Activated CD4-positive, alpha-beta T cell treated with anti-CD3 and anti-CD28 coated beads for 36 hours (primary cell): ENCODE results near the gene EPHA3. TPM values are rescaled to one million over a fixed set of nuclear protein-coding genes. Genes with fewer than 3 reads are reported as not detected.

Source experiments
- ATAC-seq: fragments of 200-7000 bp; cut with Tn5 transposase; one replicate; pipeline ENCODE4 v1.10.0; 2021; ENCODE audit warnings: mild to moderate bottlenecking, moderate library complexity
- CTCF ChIA-PET: fragments of 350-600 bp; sonication (Branson Sonifier 250); formaldehyde crosslinking; loops from one replicate; lab custom pipeline; 2021; ENCODE audit warnings: antibody characterized with exemption; lab: Charles Lee
- POLR2A ChIA-PET: fragments of 350-600 bp; sonication (Branson Sonifier 250); formaldehyde crosslinking; loops from one replicate; lab custom pipeline; 2021; ENCODE audit warnings: antibody characterized with exemption, inconsistent platforms; lab: Charles Lee
- DNase-seq: peaks from one replicate; pipeline ENCODE4 v3.0.0-alpha.2; 2020
- H3K27ac Mint-ChIP-seq: one replicate; pipeline ENCODE4 v1.8.0; 2021; ENCODE audit warnings: mixed read lengths
- H3K27me3 Mint-ChIP-seq: one replicate; pipeline ENCODE4 v1.8.0; 2021; ENCODE audit warnings: mixed read lengths
- H3K36me3 Mint-ChIP-seq: one replicate; pipeline ENCODE4 v1.8.0; 2021; ENCODE audit warnings: low read depth, mixed read lengths
- H3K4me1 Mint-ChIP-seq: one replicate; pipeline ENCODE4 v1.8.0; 2021; ENCODE audit warnings: mixed read lengths
- H3K4me3 Mint-ChIP-seq: one replicate; pipeline ENCODE4 v1.8.0; 2021; ENCODE audit warnings: mild to moderate bottlenecking, moderate library complexity, mixed read lengths
- H3K9me3 Mint-ChIP-seq: one replicate; pipeline ENCODE4 v1.8.0; 2021; ENCODE audit warnings: low read depth, mixed read lengths
- intact Hi-C, 2 experiments: fragments of 100-400 bp; cut with DNase I in 1 of 2; cut with micrococcal nuclease in 1 of 2; formaldehyde crosslinking; loops; one replicate each; pipeline versions ENCODE4 v1.14.2 to v1.15.1; 2022 to 2024; cut with DNase I, micrococcal nuclease
- total RNA-seq, 2 experiments: library from RNA; stranded (reverse); gene quantifications; one replicate each; pipeline ENCODE4 v1.2.3, GENCODE V29; 2021

Gene EPHA3
- total RNA-seq, 2 experiments from 2014 or later = 0.07 to 0.09 TPM

DNA sequence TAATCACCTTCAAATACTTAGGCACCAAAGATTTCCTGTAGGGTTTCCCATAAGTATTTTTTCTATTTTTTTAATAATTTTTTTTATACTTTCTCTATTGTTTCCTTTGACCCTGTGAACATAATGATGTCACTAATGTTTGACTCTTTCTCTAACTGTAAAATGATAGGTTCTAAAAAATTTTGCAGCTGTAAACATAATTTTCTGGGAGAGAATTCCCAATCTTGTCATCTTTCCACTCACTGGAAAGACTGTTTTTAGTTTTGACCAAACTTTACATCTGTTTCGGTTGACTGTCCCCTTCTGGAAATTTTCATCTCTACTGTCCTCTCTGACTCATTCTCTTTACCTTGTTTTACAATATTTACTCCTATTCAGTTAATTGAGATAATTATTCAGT lies 5.5 kb upstream of the EPHA3 start:
- Mint-ChIP-seq H3K9me3 (peaks cover 2% of the 10 kb centered on the region), H3K27ac (no peak overlapping the region), H3K4me3 (no peak overlapping the region), H3K27me3 (peaks cover 12% of the 10 kb centered on the region), H3K36me3 (no peaks in the 10 kb centered on the region), H3K4me1 (peaks cover 4% of the 10 kb centered on the region)
- ChIA-PET POLR2A (no interaction called here), CTCF (no interaction called here)
- ATAC-seq (no peak), DNase-seq (no peak)
- intact Hi-C loops = no loop called here

DNA sequence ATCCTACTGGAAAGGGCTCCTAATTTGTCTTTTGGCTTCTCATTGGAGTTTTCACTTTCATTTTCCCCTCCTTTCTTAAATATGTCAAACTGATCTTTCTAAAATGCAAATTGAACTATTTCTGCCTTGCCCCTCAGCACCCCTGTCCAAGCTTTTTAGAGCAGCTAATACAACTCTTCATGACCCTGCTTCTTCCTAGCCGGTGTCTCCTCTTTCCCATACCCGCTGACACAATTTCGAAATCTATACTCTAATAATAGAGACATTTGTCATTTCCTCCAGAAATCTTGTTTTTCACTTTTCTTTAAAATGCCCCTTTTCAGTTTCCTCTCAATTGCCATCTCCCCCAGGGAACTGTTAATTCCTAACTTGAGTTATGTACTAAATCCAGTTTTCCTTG lies 2.9 kb upstream of the EPHA3 start:
- CTCF ChIA-PET = no interaction called here

DNA sequence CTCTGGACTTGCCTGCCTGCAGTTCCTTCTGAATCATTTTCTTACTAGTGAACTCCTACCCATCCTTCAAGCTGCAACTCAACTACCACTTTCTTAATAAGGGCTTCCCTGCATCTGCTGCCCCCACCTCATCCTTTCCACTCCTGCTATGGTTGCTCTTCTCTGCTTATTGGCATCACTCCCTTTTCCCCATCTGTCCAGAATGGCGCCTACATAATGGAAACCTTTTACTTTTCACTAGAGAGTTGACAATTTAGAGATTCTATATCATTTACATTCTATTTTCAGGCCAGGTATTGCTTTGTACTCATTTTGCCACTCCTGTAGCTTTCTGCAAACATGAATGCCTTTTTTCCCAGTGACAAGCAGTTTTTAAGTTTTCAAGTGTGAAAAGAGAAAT lies 1.9 kb upstream of the EPHA3 start:
- Mint-ChIP-seq H3K27ac (no peak overlapping the region), H3K9me3 (peaks cover 2% of the 10 kb centered on the region), H3K36me3 (no peaks in the 10 kb centered on the region), H3K27me3 (peaks cover 28% of the 10 kb centered on the region), H3K4me1 (peaks cover 16% of the 10 kb centered on the region), H3K4me3 (no peak overlapping the region)
- ChIA-PET POLR2A (no interaction called here), CTCF (no interaction called here)
- ATAC-seq (no peak), DNase-seq (no peak)
- intact Hi-C loops = no loop called here

More for the DNA sequence above, 2.9 kb upstream of the EPHA3 start:
- Mint-ChIP-seq H3K9me3 (peaks cover 2% of the 10 kb centered on the region), H3K4me3 (no peak overlapping the region), H3K27ac (no peak overlapping the region), H3K27me3 (peaks cover 24% of the 10 kb centered on the region), H3K4me1 (peaks cover 16% of the 10 kb centered on the region), H3K36me3 (no peaks in the 10 kb centered on the region)
- ATAC-seq (no peak), DNase-seq (no peak)
- intact Hi-C loops = no loop called here
- POLR2A ChIA-PET = no interaction called here

DNA sequence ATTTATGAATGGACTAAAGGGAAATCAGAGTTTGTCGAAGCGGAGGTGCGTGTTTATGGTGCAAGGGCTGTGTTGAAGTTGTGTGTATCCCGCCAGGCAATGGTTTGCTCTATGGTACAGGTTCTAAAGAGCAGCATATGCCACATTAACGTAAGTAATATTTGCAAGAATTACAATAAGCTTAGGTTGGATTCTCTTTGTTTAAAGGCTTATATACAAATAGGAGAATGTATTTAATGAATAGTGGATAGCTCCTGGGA lies 800 bp downstream of the EPHA3 start:
- Mint-ChIP-seq H3K9me3 (peaks cover 2% of the 10 kb centered on the region), H3K27ac (no peak overlapping the region), H3K36me3 (no peaks in the 10 kb centered on the region), H3K4me3 (peak overlapping the region; percentile 62), H3K27me3 (peaks cover 28% of the 10 kb centered on the region), H3K4me1 (peaks cover 16% of the 10 kb centered on the region)
- no peak for ATAC-seq
- CTCF ChIA-PET = no interaction called here
- intact Hi-C loops = no loop called here
- no peak for DNase-seq
- POLR2A ChIA-PET = no interaction called here

DNA sequence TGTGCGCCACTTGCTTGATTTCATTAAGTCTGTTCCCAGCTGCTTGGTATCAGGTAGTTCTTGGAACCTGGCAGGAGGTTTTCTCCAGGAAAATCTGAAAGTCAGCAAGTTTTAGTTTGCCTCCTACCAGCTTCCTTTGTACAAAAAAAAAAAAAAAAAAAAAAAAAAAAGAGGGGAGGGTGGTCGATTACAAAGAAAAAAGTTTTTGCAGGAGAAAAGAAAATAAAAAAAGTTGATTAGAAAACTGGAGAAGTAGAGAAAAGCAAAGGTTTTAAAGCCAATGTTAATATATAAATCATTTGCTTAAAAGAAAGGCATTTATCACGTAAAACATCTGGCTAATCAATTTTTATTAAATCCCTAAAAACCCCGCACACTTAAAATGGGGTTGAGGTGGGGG lies 5.9 kb downstream of the EPHA3 start:
- POLR2A ChIA-PET = no interaction called here
- intact Hi-C loops = no loop called here
- DNase-seq = no peak
- no peaks in the 10 kb centered on the region for H3K9me3 Mint-ChIP-seq
- CTCF ChIA-PET = no interaction called here
- ATAC-seq = no peak
- H3K27me3 Mint-ChIP-seq = peaks cover 21% of the 10 kb centered on the region
- no peak overlapping the region for H3K4me3 Mint-ChIP-seq
- no peak overlapping the region for H3K27ac Mint-ChIP-seq
- H3K36me3 Mint-ChIP-seq = no peaks in the 10 kb centered on the region
- peaks cover 7% of the 10 kb centered on the region for H3K4me1 Mint-ChIP-seq

DNA sequence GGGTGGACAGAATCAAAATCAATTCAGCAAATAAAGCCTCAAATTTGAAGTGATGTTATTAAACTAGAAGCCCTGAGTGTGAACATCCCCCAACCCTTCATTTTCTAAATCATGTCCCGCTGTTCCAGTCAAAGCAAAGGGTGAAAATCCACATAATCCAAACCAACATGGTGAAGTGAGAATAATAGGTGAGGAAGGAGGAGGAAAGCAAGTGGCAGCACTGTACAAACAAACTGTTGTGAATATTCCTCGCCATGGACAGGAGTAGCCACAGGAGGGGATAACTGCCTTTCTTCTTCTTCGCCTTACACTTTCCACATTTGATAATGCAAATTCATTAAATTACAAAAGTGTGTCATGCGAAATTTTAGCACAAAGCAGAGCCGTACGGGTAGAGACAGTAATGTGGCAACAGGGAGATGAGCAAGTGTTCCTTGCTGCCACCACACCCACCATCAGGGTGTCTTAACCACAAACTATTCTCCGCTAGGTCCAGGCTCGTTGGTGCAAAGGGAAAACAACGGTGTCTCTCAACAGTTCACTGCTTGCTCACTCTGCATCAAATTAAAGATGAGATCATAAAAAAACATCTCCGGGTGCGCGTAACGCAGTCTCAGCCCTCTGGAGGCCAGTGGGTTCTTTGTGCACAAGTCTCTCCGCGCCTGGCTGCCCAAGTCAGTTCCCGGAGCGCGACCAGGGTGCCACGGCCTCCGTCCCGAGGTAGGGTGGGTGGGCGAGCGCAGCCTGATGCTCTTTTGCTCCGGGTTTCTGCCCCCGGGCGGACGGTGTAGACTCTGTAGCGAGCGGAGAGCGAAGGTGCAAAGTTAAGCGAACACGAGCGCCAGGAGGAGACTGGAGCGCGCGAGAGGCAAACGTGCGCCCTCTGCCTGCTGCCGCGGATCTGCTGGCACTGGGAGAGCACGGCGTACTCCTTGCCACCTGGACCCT lies 6.7 kb downstream of the EPHA3 start:
- peaks cover 21% of the 10 kb centered on the region for H3K27me3 Mint-ChIP-seq
- peak; percentile 87 for ATAC-seq
- H3K27ac Mint-ChIP-seq = no peak overlapping the region
- peak; percentile 72 for DNase-seq
- intact Hi-C loops = loop anchor here in 1 of 2 experiments (1.0 to 2.0 kb wide), 2 partner anchors 895 to 911 kb away; no protein-coding TSS in a partner anchor
- peak overlapping the region; percentile 53 for H3K4me3 Mint-ChIP-seq
- H3K9me3 Mint-ChIP-seq = no peaks in the 10 kb centered on the region
- peaks cover 7% of the 10 kb centered on the region for H3K4me1 Mint-ChIP-seq
- ChIA-PET CTCF (no interaction called here), POLR2A (no interaction called here)
- H3K36me3 Mint-ChIP-seq = no peaks in the 10 kb centered on the region

DNA sequence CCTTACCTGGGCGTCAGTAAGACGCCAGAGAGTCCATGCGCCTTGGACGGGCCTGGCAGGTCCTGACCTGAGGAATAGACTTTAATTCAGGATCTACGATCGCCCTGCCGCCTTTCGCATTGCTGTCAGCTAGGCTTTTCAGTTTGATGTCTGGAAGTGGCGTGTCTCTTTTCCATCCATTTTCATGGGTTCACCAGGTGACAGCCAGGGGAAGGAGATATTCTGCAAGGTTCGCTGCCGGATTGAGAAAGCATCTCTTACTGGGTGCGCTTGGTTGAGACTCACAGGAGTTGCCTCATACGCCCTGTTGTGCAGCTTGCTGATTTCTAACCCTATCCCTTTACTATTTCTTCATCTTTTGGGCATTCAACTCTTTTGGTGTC lies 7.4 kb downstream of the EPHA3 start:
- ChIA-PET POLR2A (no interaction called here), CTCF (no interaction called here)
- H3K9me3 Mint-ChIP-seq = no peaks in the 10 kb centered on the region
- no peak overlapping the region for H3K27ac Mint-ChIP-seq
- H3K4me1 Mint-ChIP-seq = peaks cover 7% of the 10 kb centered on the region
- H3K36me3 Mint-ChIP-seq = no peaks in the 10 kb centered on the region
- no peak for DNase-seq
- intact Hi-C loops = loop anchor here in 1 of 2 experiments (1.0 to 2.0 kb wide), 2 partner anchors 896 to 912 kb away; no protein-coding TSS in a partner anchor
- H3K4me3 Mint-ChIP-seq = peak overlapping the region; percentile 53
- H3K27me3 Mint-ChIP-seq = peaks cover 18% of the 10 kb centered on the region
- no peak for ATAC-seq

DNA sequence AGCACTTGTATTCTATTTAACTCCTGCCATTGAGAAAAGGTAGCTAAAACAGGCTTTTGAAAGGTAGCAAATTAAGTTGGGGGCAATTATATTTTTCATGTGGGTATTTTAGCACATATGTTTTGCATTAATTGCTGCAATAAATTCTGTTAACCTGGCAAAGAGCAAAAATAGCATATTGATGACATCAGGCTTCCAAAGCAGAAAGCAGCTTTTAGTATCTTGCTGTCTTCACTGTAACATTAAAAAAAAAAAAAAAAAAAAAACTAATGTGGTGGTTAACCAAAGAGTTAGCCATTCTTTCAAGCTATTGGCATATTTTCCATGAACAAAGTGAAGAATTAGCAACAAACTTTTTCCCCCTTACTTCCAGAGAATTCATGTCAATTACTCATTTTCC lies 9.1 kb downstream of the EPHA3 start:
- no peaks in the 10 kb centered on the region for H3K9me3 Mint-ChIP-seq
- ChIA-PET POLR2A (no interaction called here), CTCF (interaction anchor here (0.7 kb wide), 1 partner anchor 313 kb away, joined by 3 read pairs; no protein-coding TSS in a partner anchor)
- intact Hi-C loops = no loop called here
- peaks cover 7% of the 10 kb centered on the region for H3K4me1 Mint-ChIP-seq
- ATAC-seq = no peak
- no peak overlapping the region for H3K27ac Mint-ChIP-seq
- no peak for DNase-seq
- H3K36me3 Mint-ChIP-seq = no peaks in the 10 kb centered on the region
- H3K27me3 Mint-ChIP-seq = peaks cover 17% of the 10 kb centered on the region
- no peak overlapping the region for H3K4me3 Mint-ChIP-seq

DNA sequence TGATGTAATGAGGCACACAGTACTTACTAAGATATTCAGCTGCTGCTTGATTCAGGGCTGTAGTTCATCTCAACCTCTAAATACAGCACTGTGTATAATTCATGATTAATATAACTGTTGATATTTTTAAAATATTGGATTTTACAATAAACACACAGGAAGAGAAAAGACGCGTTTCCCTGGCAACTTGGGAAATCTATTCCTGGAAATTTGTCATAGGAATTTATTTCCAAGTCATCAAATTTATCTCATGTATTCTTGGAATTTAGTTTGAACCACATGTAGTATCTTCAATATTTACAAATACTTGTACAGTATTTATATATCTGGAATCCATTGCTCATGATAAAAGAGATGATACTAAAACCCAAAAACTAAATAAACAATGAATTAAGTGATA lies 30.6 kb downstream of the EPHA3 start:
- Mint-ChIP-seq H3K27me3 (no peaks in the 10 kb centered on the region), H3K4me1 (no peaks in the 10 kb centered on the region), H3K9me3 (peaks cover 3% of the 10 kb centered on the region), H3K36me3 (no peaks in the 10 kb centered on the region), H3K27ac (no peak overlapping the region), H3K4me3 (no peak overlapping the region)
- ChIA-PET POLR2A (no interaction called here), CTCF (no interaction called here)
- DNase-seq (no peak), ATAC-seq (no peak)
- intact Hi-C loops = no loop called here

DNA sequence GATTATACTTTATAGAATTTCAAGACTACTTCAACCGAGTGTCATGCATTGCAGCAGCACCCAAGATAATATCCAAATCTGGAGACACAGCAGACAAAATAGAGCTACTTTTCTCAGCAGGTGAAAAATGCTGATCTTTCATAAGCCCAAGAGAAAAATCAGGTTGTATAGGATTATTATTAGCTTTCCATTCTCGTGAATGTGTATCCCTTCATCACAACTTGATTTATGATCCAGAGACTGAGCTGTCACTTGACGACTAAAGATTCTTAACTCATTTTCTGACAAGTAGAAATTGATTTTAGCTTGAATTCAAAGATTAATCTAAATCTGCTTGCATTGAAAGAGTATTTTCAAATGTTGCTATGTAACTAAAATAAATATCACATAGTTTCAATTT lies 32.4 kb downstream of the EPHA3 start:
- no peak overlapping the region for H3K4me3 Mint-ChIP-seq
- DNase-seq (no peak), ATAC-seq (no peak)
- no peaks in the 10 kb centered on the region for H3K9me3 Mint-ChIP-seq
- intact Hi-C loops = no loop called here
- no peaks in the 10 kb centered on the region for H3K27me3 Mint-ChIP-seq
- H3K36me3 Mint-ChIP-seq = no peaks in the 10 kb centered on the region
- no peaks in the 10 kb centered on the region for H3K4me1 Mint-ChIP-seq
- CTCF ChIA-PET = interaction anchor here (0.6 kb wide), 1 partner anchor 286 kb away, joined by 3 read pairs; no protein-coding TSS in a partner anchor
- POLR2A ChIA-PET = no interaction called here
- H3K27ac Mint-ChIP-seq = no peak overlapping the region

DNA sequence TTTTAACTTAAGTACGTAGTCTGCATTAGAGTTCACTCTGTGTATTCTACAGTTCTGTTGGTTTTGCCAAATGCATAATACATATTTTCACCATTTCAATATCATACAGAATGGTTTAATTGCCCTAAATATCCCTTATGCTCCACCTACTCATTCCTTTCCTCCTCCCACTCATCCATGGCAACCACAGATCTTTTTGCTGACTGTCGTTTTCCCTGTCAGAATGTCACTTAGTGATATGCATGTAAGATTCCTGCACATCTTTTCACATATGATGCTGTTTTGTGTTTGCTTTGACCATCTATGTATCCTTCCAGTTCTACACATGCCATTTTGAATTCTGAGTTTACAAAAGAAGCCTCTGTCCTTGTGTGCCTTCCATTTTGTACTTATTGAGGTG lies 36.7 kb downstream of the EPHA3 start:
- Mint-ChIP-seq H3K4me1 (no peaks in the 10 kb centered on the region), H3K27me3 (no peaks in the 10 kb centered on the region), H3K36me3 (no peaks in the 10 kb centered on the region), H3K27ac (no peak overlapping the region), H3K9me3 (no peaks in the 10 kb centered on the region), H3K4me3 (no peak overlapping the region)
- DNase-seq (no peak), ATAC-seq (no peak)
- ChIA-PET POLR2A (no interaction called here), CTCF (no interaction called here)
- intact Hi-C loops = no loop called here

DNA sequence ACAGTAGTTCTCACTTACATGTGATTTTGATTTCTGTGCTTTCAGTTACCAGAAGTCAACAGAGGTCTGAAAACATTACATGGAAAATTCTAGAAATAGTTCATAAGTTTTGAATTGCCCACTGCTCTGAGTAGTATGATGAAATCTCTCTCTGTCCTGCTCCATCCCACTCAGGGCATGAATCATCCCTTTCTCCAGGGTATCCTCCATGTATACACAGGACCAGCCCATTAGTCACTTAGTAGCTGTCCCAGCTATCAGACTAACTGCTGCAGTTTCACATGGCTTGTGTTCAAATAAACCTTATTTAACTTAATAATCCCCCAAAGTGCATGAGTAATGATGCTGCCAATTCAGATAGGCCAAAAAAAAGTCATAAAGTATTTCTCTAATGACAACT lies 38.6 kb downstream of the EPHA3 start:
- Mint-ChIP-seq H3K36me3 (no peaks in the 10 kb centered on the region), H3K27ac (no peak overlapping the region), H3K27me3 (no peaks in the 10 kb centered on the region), H3K4me3 (no peak overlapping the region), H3K4me1 (no peaks in the 10 kb centered on the region), H3K9me3 (no peaks in the 10 kb centered on the region)
- intact Hi-C loops = no loop called here
- ChIA-PET CTCF (no interaction called here), POLR2A (no interaction called here)
- ATAC-seq = no peak
- no peak for DNase-seq
